Measurements from ENCODE around the gene IKZF4. TPM values are rescaled to one million over a fixed set of nuclear protein-coding genes. Genes with fewer than 3 reads are reported as not detected.

The IKZF4 gene
- total RNA-seq, 1 experiment from 2014 or later, result 8.5 TPM

DNA sequence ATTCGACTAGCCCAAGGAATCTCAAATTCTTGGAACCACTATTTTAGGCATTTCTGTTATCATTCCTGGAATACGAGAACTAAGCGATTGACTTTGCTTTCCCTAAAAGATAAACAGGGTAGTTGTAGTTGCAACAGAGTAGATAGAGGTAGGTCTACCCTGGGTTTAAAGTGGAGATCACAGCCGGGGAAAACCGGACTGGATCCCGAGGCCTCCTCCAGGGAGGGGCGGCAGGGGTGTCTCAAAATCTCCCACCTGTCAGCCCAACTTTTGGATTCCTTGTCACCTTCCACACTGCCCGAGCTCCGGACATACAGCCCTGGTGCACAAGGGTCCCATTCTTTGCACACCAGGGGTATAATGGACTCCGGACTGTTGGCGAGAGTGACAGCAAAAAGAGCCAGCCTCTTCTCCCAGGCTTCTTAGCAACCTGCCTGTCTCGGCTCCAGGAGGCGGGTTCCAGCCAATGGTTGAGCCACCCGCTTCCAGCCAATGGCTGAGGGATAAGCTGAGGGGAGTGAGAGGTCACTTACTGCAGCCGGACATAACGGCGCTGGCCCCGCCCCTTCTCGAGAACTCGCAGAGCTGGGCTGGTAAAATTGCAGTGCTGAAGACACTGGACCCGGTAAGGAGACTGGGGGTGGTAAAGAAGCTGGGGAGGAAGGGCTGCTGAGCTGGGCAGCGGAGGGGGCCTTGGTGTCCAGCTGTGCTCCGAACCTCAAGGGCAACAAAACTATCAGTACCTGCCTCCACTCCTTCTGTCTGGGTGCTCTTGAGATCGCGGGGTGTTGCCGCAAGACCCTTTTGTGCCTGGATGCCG is 23.9 kb upstream of the IKZF4 start, which contains the start of gene SUOX (continued):
- TF ChIP-seq, protein P1, sequence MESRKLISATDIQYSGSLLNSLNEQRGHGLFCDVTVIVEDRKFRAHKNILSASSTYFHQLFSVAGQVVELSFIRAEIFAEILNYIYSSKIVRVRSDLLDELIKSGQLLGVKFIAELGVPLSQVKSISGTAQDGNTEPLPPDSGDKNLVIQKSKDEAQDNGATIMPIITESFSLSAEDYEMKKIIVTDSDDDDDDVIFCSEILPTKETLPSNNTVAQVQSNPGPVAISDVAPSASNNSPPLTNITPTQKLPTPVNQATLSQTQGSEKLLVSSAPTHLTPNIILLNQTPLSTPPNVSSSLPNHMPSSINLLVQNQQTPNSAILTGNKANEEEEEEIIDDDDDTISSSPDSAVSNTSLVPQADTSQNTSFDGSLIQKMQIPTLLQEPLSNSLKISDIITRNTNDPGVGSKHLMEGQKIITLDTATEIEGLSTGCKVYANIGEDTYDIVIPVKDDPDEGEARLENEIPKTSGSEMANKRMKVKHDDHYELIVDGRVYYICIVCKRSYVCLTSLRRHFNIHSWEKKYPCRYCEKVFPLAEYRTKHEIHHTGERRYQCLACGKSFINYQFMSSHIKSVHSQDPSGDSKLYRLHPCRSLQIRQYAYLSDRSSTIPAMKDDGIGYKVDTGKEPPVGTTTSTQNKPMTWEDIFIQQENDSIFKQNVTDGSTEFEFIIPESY (IDR thresholded peaks at IDR 0.05; ENCODE audit: extremely low read depth, insufficient replicate concordance, low read length), result no peak

DNA sequence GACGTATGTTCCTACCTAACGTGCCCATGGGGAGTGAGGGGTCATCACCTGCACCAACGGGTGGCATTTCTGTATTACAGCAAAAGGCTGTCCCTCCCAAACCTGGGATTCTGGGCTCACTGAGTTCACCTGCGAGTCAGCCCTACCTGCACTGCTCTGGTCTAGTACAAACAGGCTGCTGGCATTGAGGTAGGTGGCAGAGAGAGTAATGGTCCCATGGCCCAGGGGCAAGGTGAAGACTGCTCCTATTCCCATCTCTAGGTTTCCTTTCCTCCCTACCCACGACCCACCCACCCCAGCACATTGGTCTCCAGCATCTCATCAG is 23.3 kb upstream of the IKZF4 start:
- Histone ChIP-seq H3K27me3 (ENCODE audit: insufficient read depth, low read length) (no peaks in the 10 kb centered on the region), H3K9ac (ENCODE audit: low read length) (peak overlapping the region; percentile 73), H3K79me2 (ENCODE audit: insufficient read depth, low read length) (no peaks in the 10 kb centered on the region), H3K9me3 (ENCODE audit: control insufficient read depth in 1 of 2, insufficient read depth in 1 of 2, low read depth in 1 of 2, low read length in 2 of 2) (no peaks in the 10 kb centered on the region), H3K4me2 (ENCODE audit: low read length) (peak overlapping the region; percentile 88), H4K20me1 (ENCODE audit: insufficient read depth) (no peaks in the 10 kb centered on the region), H3K27ac (ENCODE audit: low read depth, low read length) (peak overlapping the region; percentile 63), H3K4me3 (replicated peaks in 1 of 2; ENCODE audit: low read depth in 1 of 2, low read length in 2 of 2) (peak overlapping the region; percentile 62 to 76), H2AFZ (ENCODE audit: low read depth, low read length, poor library complexity, severe bottlenecking) (no peak overlapping the region), H3K36me3 (ENCODE audit: control insufficient read depth in 1 of 2, insufficient read depth in 2 of 2, low read length in 2 of 2) (peaks cover 7 to 13% of the 10 kb centered on the region in 2 experiments; a peak in 2 of 4 replicates), H3K4me1 (ENCODE audit: control insufficient read depth in 1 of 2, insufficient read depth in 2 of 2, low read length in 2 of 2) (peaks cover 8 to 15% of the 10 kb centered on the region in 2 experiments; a peak in 3 of 4 replicates), H3K9me2 (ENCODE audit: insufficient read depth) (no peaks in the 10 kb centered on the region)
- POLR2A ChIA-PET, result interaction anchor here (0.7 to 2.8 kb wide), 11 partner anchors 9 to 258 kb away, joined by 3 to 22 read pairs (median 3); partner anchors contain the start of genes PA2G4, PYM1, RAB5B and ZC3H10
- intact Hi-C loops (cut with micrococcal nuclease), result loop anchor here (5.0 kb wide), 1 partner anchor 120 kb away; the partner anchor contains the start of genes RPL41 and ZC3H10
- TSS peak; percentile 37 for BruUV-seq (replicated peaks)
- no peak for TF ChIP-seq SIN3A (IDR thresholded peaks at IDR 0.05; ENCODE audit: low read depth)
- no peak for TF ChIP-seq ZFX (IDR thresholded peaks at IDR 0.05)
- DNase-seq (ENCODE audit: low read depth, low spot score) (no peak), ATAC-seq (peak; percentile 29)
- RAD21 ChIA-PET (ENCODE audit: low non-redundant PET in 1 of 2, low total read pairs in 2 of 2, uncharacterized antibody in 2 of 2, unreplicated experiment in 2 of 2), result interaction anchor here in 1 of 2 experiments (0.7 to 2.0 kb wide), 3 partner anchors 24 to 50 kb away, joined by 3 to 6 read pairs (median 3); partner anchors contain the start of gene RAB5B
- CTCF ChIA-PET, result interaction anchor here (0.7 to 3.5 kb wide), 14 partner anchors 12 to 1011 kb away, joined by 3 to 48 read pairs (median 4); partner anchors contain the start of genes ORMDL2 and RAB5B

Data from HCT116 (cell line).